ENCODE measurements around the gene LCLAT1. TPM values are rescaled to one million over a fixed set of nuclear protein-coding genes. Genes with fewer than 3 reads are reported as not detected.
A peak's percentile ranks its signal among the peaks of the same experiment; 100 is the strongest.
"Not testable (repeated sequence)": the region's sequence is repeated elsewhere in the genome, so short reads cannot be mapped to it uniquely, and the experiment has no call there.

LCLAT1 gene
- total and polyA plus RNA-seq, 2 donors (not counting 1 experiment from before 2014, with no cell fraction given): 5.1 to 21.9 TPM

- no peak overlapping the region for H3K4me3 Mint-ChIP-seq
- H4K20me1 ChIP-seq (ENCODE audit: control insufficient read depth, insufficient read depth, low read length, poor library complexity, severe bottlenecking): no peaks in the 10 kb centered on the region
- H2AFZ ChIP-seq (ENCODE audit: insufficient read depth, low read depth, low read length, poor library complexity, severe bottlenecking): peak overlapping the region; percentile 52
- ATAC-seq (ENCODE audit: low read depth): no peak
- H3K27me3 ChIP-seq (replicated peaks in 1 of 4; ENCODE audit: control extremely low read depth in 1 of 4, control insufficient read depth in 3 of 4, insufficient read depth in 4 of 4, low read length in 3 of 4): no peaks in the 10 kb centered on the region
- H3K4me3 ChIP-seq (ENCODE audit: control extremely low read depth in 1 of 5, extremely low read depth in 1 of 5, insufficient read depth in 1 of 5, low read depth in 2 of 5, low read length in 4 of 5): no peak overlapping the region
- peaks cover 0 to 2% of the 10 kb centered on the region in 2 experiments for H3K36me3 ChIP-seq (replicated peaks in 1 of 2; ENCODE audit: control extremely low read depth in 1 of 2, control insufficient read depth in 1 of 2, extremely low read depth in 1 of 2, insufficient read depth in 2 of 2, low read length in 1 of 2)
- TF ChIP-seq CTCF (IDR thresholded peaks at IDR 0.05) (no peak), EZH2 (IDR thresholded peaks at IDR 0.05; ENCODE audit: borderline replicate concordance, insufficient read depth, low read depth, low read length, poor library complexity, severe bottlenecking) (no peak)
- H3K27me3 Mint-ChIP-seq: no peaks in the 10 kb centered on the region
- peaks cover 45% of the 10 kb centered on the region for H3K79me2 ChIP-seq (ENCODE audit: control insufficient read depth, insufficient read depth, low read length)
- peak overlapping the region in 1 of 2 donors; percentile 32 for H3K27ac ChIP-seq (ENCODE audit: low read length in 2 of 2)
- H3K4me1 Mint-ChIP-seq: peaks cover 51% of the 10 kb centered on the region
- CTCF ChIA-PET: interaction anchor here (1.1 to 1.8 kb wide), 3 partner anchors 214 to 284 kb away, joined by 3 to 8 read pairs (median 3); no protein-coding TSS in a partner anchor
- intact Hi-C loops (cut with micrococcal nuclease): loop anchor here (5.0 kb wide), 1 partner anchor 40 kb away; no protein-coding TSS in a partner anchor
- H3K4me2 ChIP-seq (replicated peaks; ENCODE audit: low read depth, low read length, poor library complexity, severe bottlenecking): peak overlapping the region; percentile 21
- WGBS (ENCODE audit: insufficient coverage): no CpG with 5 or more reads among the region's 1 CpG
- peaks cover 16% of the 10 kb centered on the region for H3K9me3 Mint-ChIP-seq (ENCODE audit: insufficient read depth)
- no peak for DNase-seq
- POLR2A ChIA-PET: interaction anchor here (1.1 kb wide), 1 partner anchor 11 kb away, joined by 3 read pairs; no protein-coding TSS in a partner anchor
- H3K9me3 ChIP-seq (ENCODE audit: control extremely low read depth in 1 of 3, control insufficient read depth in 2 of 3, insufficient read depth in 1 of 3, low read length in 2 of 3): peaks cover 2 to 21% (median 10%) of the 10 kb centered on the region in 3 donors
- peaks cover 14 to 39% of the 10 kb centered on the region in 2 donors for H3K4me1 ChIP-seq (ENCODE audit: control insufficient read depth in 2 of 2, insufficient read depth in 2 of 2, low read length in 2 of 2)
- H3K27ac Mint-ChIP-seq: no peak overlapping the region
- H3K9ac ChIP-seq (ENCODE audit: low read length): no peak overlapping the region
Observed at GRCh38 chr2:30492619-30493018, 45.6 kb downstream of the LCLAT1 start.

- Mint-ChIP-seq H3K4me1 (peaks cover 44% of the 10 kb centered on the region), H3K27ac (no peak overlapping the region), H3K27me3 (no peaks in the 10 kb centered on the region), H3K9me3 (ENCODE audit: insufficient read depth) (peaks cover 23% of the 10 kb centered on the region), H3K4me3 (no peak overlapping the region)
- Histone ChIP-seq H3K4me1 (ENCODE audit: control insufficient read depth in 2 of 2, insufficient read depth in 2 of 2, low read length in 2 of 2) (peaks cover 14 to 39% of the 10 kb centered on the region in 2 donors), H3K4me3 (ENCODE audit: control extremely low read depth in 1 of 5, extremely low read depth in 1 of 5, insufficient read depth in 1 of 5, low read depth in 2 of 5, low read length in 4 of 5) (no peak overlapping the region), H4K20me1 (ENCODE audit: control insufficient read depth, insufficient read depth, low read length, poor library complexity, severe bottlenecking) (no peaks in the 10 kb centered on the region), H3K36me3 (replicated peaks in 1 of 2; ENCODE audit: control extremely low read depth in 1 of 2, control insufficient read depth in 1 of 2, extremely low read depth in 1 of 2, insufficient read depth in 2 of 2, low read length in 1 of 2) (peaks cover 0 to 6% of the 10 kb centered on the region in 2 experiments), H3K27ac (ENCODE audit: low read length in 2 of 2) (peak overlapping the region in 1 of 2 donors; percentile 32), H3K79me2 (ENCODE audit: control insufficient read depth, insufficient read depth, low read length) (peaks cover 51% of the 10 kb centered on the region), H3K9me3 (ENCODE audit: control extremely low read depth in 1 of 3, control insufficient read depth in 2 of 3, insufficient read depth in 1 of 3, low read length in 2 of 3) (peaks cover 4 to 29% (median 17%) of the 10 kb centered on the region in 3 donors), H3K4me2 (replicated peaks; ENCODE audit: low read depth, low read length, poor library complexity, severe bottlenecking) (peak overlapping the region; percentile 21), H2AFZ (ENCODE audit: insufficient read depth, low read depth, low read length, poor library complexity, severe bottlenecking) (no peak overlapping the region), H3K9ac (ENCODE audit: low read length) (no peak overlapping the region), H3K27me3 (replicated peaks in 1 of 4; ENCODE audit: control extremely low read depth in 1 of 4, control insufficient read depth in 3 of 4, insufficient read depth in 4 of 4, low read length in 3 of 4) (no peaks in the 10 kb centered on the region)
- intact Hi-C loops (cut with micrococcal nuclease): loop anchor here (5.0 kb wide), 1 partner anchor 39 kb away; no protein-coding TSS in a partner anchor
- ATAC-seq (ENCODE audit: low read depth) (no peak), DNase-seq (no peak)
- POLR2A ChIA-PET: interaction anchor here (1.1 kb wide), 1 partner anchor 10 kb away, joined by 3 read pairs; no protein-coding TSS in a partner anchor
- CTCF ChIA-PET: interaction anchor here (1.3 kb wide), 1 partner anchor 218 kb away, joined by 3 read pairs; no protein-coding TSS in a partner anchor
- no peak for TF ChIP-seq EZH2 (IDR thresholded peaks at IDR 0.05; ENCODE audit: borderline replicate concordance, insufficient read depth, low read depth, low read length, poor library complexity, severe bottlenecking)
- TF ChIP-seq CTCF (IDR thresholded peaks at IDR 0.05): no peak
- WGBS (ENCODE audit: insufficient coverage): no CpG with 5 or more reads among the region's 1 CpG
Observed at GRCh38 chr2:30493440-30493839, 46.4 kb downstream of the LCLAT1 start.

GRCh38 chr2:30495896-30496295, 48.9 kb downstream of the LCLAT1 start:
- peaks cover 14 to 39% of the 10 kb centered on the region in 2 donors for H3K4me1 ChIP-seq (ENCODE audit: control insufficient read depth in 2 of 2, insufficient read depth in 2 of 2, low read length in 2 of 2)
- POLR2A ChIA-PET; H3K36me3 ChIP-seq (replicated peaks in 1 of 2; ENCODE audit: control extremely low read depth in 1 of 2, control insufficient read depth in 1 of 2, extremely low read depth in 1 of 2, insufficient read depth in 2 of 2, low read length in 1 of 2); intact Hi-C loops (cut with micrococcal nuclease); H3K27me3 ChIP-seq (replicated peaks in 1 of 4; ENCODE audit: control extremely low read depth in 1 of 4, control insufficient read depth in 3 of 4, insufficient read depth in 4 of 4, low read length in 3 of 4); H4K20me1 ChIP-seq (ENCODE audit: control insufficient read depth, insufficient read depth, low read length, poor library complexity, severe bottlenecking); H3K27me3 Mint-ChIP-seq: not testable (repeated sequence)
- H2AFZ ChIP-seq (ENCODE audit: insufficient read depth, low read depth, low read length, poor library complexity, severe bottlenecking): peak overlapping the region; percentile 31
- DNase-seq: peak; percentile 27
- H3K9ac ChIP-seq (ENCODE audit: low read length): peak overlapping the region; percentile 1
- 67% methylated on average over 1 of the region's 2 CpGs for WGBS (ENCODE audit: insufficient coverage)
- peak overlapping the region in 1 of 5 experiments; percentile 7 for H3K4me3 ChIP-seq (ENCODE audit: control extremely low read depth in 1 of 5, extremely low read depth in 1 of 5, insufficient read depth in 1 of 5, low read depth in 2 of 5, low read length in 4 of 5)
- Mint-ChIP-seq H3K27ac (peak overlapping the region; percentile 95), H3K4me3 (peak overlapping the region; percentile 59), H3K4me1 (peaks cover 33% of the 10 kb centered on the region), H3K9me3 (ENCODE audit: insufficient read depth) (peaks cover 33% of the 10 kb centered on the region)
- peaks cover 10 to 53% (median 26%) of the 10 kb centered on the region in 3 donors for H3K9me3 ChIP-seq (ENCODE audit: control extremely low read depth in 1 of 3, control insufficient read depth in 2 of 3, insufficient read depth in 1 of 3, low read length in 2 of 3)
- CTCF ChIA-PET: interaction anchor here (0.5 kb wide), 1 partner anchor 264 kb away, joined by 3 read pairs; no protein-coding TSS in a partner anchor
- ATAC-seq (ENCODE audit: low read depth): peak; percentile 28
- peak overlapping the region; percentile 23 for H3K4me2 ChIP-seq (replicated peaks; ENCODE audit: low read depth, low read length, poor library complexity, severe bottlenecking)
- H3K27ac ChIP-seq (ENCODE audit: low read length in 2 of 2): peak overlapping the region; percentile 35 to 81
- peaks cover 61% of the 10 kb centered on the region for H3K79me2 ChIP-seq (ENCODE audit: control insufficient read depth, insufficient read depth, low read length)

All from B cell (primary cell).